Stimulated activated naive CD4-positive, alpha-beta T cell treated with Interleukin-2 at 50 U/mL for 16 hours (primary cell): ENCODE results near the gene MYO1H.

Source experiments
- DNase-seq: peaks from one replicate; lab custom pipeline; 2025; lab: John Stamatoyannopoulos, UW

The MYO1H gene

DNA sequence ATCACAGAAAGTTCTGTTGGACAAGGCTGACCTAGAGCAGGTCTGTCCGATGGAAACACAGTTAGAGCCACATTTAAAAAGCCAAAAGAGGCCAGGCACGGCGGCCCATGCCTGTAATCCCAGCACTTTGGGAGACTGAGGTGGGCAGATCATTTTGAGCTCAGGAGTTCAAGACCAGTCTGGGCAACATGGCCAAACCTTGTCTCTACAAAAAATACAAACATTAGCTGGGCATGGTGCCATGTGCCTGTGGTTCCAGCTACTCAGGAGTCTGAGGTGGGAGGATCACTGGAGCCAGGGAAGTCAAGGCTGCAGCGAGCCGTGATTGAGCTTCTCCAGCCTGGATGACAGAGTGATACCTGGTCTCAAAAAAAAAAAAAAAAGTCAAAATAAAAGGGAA is 144.7 kb downstream of the MYO1H start:
- DNase-seq: no peak

DNA sequence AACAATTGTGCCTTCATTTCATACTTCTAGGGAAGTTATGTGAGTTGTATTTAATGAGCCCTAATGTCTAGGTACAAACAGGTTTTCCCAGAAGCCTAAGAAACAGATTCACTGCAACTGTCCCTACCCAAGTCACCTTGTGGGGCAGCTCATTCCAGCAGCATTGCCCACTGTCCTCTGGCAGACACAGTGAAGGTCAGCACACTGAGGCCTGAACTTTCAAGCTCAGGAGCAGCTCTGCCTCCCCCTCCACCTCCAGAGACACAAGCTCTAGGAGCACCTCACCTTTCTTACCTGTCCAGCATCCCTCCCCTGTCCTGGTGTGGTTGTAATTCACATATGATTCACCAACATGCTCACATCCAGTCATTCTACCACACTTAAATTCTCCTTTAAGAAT is 145.4 kb downstream of the MYO1H start:
- DNase-seq: no peak

DNA sequence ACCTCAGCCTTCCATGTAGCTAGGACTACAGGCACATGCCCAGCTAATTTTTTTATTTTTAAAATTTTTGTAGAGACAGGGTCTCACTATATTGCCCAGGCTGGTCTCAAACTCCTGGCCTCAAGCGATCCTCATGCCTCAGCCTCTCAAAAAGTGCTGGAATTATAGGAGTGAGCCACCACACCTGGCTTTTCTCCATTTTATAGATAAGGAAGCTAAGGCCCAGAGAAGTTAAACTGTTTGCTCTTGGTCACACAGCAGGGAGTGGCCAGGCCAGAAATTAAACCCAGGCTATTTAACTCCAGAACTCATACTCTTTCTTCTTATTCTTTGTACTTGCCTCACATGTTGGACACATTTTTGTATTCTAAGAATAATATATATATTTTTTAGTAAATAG is 146.2 kb downstream of the MYO1H start:
- DNase-seq: no peak

DNA sequence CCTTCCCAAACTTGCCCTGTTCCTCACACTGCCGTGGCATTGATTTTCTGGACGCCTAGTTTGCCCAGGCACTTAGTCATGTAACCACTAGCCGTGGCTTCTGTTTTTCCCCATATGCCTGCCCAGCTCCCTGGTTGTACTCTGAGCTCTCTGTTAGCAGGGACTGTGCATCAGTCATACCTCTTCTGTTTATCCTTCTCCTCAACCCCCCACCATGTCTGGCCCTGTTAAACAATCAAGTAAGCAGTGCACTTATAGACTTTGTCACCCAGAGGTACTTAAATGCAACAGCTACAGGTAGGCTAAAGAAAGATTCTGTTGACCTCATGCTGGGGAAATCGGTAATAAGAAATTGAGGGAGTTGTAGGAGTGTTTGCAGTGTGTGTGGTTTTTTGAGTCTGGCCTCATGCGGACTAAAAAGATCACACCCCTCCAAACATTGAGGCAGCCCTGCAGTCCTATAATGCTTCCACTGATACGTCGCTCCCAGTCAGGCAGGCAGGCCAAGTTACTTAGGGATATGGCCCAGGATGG is 146.7 kb downstream of the MYO1H start:
- no peak for DNase-seq

DNA sequence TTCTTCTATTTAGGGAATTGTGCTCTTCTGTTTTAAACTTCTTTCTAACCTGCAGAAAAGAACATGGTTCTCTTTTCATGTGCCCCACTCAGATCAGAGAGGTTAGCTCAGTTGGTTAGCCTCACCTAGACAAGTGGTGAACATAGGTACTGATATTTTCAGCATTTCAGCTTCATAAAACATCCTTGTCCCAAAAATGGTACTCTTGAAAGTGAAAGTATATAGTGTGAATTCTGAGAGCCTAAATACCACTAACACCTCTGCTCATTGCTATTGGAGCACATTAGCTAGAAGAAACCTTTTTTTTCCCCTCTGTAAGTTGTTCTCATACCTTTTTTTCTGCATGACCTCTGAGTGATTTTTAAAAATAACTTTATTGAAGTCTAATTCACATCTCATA is 147.3 kb downstream of the MYO1H start:
- DNase-seq: no peak

DNA sequence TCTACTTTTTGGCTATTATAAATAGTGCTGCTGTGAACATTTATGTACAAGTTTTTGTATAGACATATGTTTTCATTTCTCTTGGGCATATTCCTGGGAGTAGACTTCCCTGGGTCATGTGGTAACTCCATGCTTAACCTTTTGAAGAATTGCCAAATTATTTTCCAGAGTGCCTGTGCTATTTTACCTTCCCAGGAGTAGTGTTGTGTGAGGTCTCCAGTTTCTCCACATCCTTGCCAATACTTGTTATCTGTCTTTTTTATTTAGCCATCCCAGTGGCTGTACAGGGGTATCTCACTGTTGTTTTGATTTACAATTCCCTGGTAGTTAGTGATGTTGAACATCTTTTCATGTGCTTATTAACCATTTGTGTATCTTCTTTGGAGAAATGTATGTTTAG is 148.6 kb downstream of the MYO1H start:
- no peak for DNase-seq

DNA sequence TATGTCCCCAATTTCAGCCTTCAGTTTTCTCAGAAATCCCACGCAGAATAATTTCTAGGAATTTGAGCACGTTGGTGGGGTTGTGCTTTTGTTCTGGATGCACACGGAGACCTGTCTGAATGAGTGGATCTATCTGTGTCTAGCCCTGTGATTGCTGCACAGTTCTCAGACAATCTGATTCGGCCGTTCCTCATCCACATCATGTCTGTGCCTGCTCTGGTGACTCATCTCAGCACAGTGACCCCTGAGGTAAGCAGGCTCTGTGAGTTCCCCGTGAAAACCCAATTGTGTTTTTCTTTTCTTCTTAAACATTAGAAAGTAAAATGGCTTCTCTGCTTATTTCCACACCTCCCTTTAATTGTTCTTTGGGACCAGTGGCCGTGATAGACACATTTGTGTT is 150.0 kb downstream of the MYO1H start:
- DNase-seq: no peak
